Fibroblast of skin of left quadriceps (primary cell): ENCODE data around the gene RAB4B.
"Not testable (repeated sequence)": the region's sequence is repeated elsewhere in the genome, so short reads cannot be mapped to it uniquely, and the experiment has no call there.

Source experiments
- DNase-seq, 2 experiments: peaks; one replicate each; pipeline ENCODE4 v3.0.0-alpha.2; 2013; ENCODE audit warnings: low read depth in 2 of 2

RAB4B gene

GRCh38 chr19:40750874-40751537 is 27.0 kb upstream of the RAB4B start, which contains the start of gene SNRPA:
SNRPA (plus strand) TSS chr19:40751203; CDS start chr19:40751409, 206 bp downstream.
- peak; percentile 97 for DNase-seq

GRCh38 chr19:40752257-40752781 is 25.7 kb upstream of the RAB4B start:
- DNase-seq, result no peak

- no peak for DNase-seq
Measured at GRCh38 chr19:40754611-40755247, 23.3 kb upstream of the RAB4B start.

- DNase-seq, result no peak
Measured at GRCh38 chr19:40755248-40755624, 22.8 kb upstream of the RAB4B start.

GRCh38 chr19:40755791-40756190 is 22.3 kb upstream of the RAB4B start:
- DNase-seq, result no peak

GRCh38 chr19:40756502-40757110 is 21.4 kb upstream of the RAB4B start:
- DNase-seq, result no peak

- DNase-seq, result no peak
Measured at GRCh38 chr19:40758491-40758890, 19.6 kb upstream of the RAB4B start.

- DNase-seq, result no peak
Measured at GRCh38 chr19:40759352-40759751, 18.7 kb upstream of the RAB4B start.

GRCh38 chr19:40762754-40763470 is 15.1 kb upstream of the RAB4B start:
- DNase-seq, result no peak

GRCh38 chr19:40763526-40763925 is 14.5 kb upstream of the RAB4B start:
- no peak for DNase-seq

- DNase-seq, result no peak
Measured at GRCh38 chr19:40763963-40764362, 14.1 kb upstream of the RAB4B start.

GRCh38 chr19:40766385-40766784 is 11.7 kb upstream of the RAB4B start:
- not testable (repeated sequence) for DNase-seq

- no peak for DNase-seq
Measured at GRCh38 chr19:40768869-40769268, 9.2 kb upstream of the RAB4B start.

- not testable (repeated sequence) for DNase-seq
Measured at GRCh38 chr19:40771101-40771862, 6.8 kb upstream of the RAB4B start.

GRCh38 chr19:40774916-40775631 is 3.0 kb upstream of the RAB4B start, which contains the start of gene MIA:
MIA (plus strand) TSS chr19:40775521; CDS start chr19:40775543, 22 bp downstream.
- no peak for DNase-seq

- no peak for DNase-seq
Measured at GRCh38 chr19:40775632-40776022, 2.4 kb upstream of the RAB4B start.

- DNase-seq, result no peak
Measured at GRCh38 chr19:40776364-40776763, 1.7 kb upstream of the RAB4B start.

GRCh38 chr19:40776932-40777644 is 959 bp upstream of the RAB4B start:
- peak; percentile 82 for DNase-seq

GRCh38 chr19:40777645-40777936 is 456 bp upstream of the RAB4B start:
- no peak for DNase-seq

GRCh38 chr19:40778706-40779284 is 748 bp downstream of the RAB4B start:
- no peak for DNase-seq
